GM12865 (cell line): ENCODE data around the gene SCAP.
"Not testable (repeated sequence)": the region's sequence is repeated elsewhere in the genome, so short reads cannot be mapped to it uniquely, and the experiment has no call there.

Experiments used
- DNase-seq: peaks from one replicate; pipeline ENCODE4 v3.0.0; 2010; ENCODE audit warnings: low read depth
- H3K4me3 ChIP-seq: 2 replicates; pipeline ENCODE4 v1.5.1; 2011; ENCODE audit warnings: mild to moderate bottlenecking, low read depth, low read length, control low read depth
- CTCF ChIP-seq: IDR thresholded peaks from 2 replicates; pipeline ENCODE4 v1.5.1; 2011; ENCODE audit warnings: low read length, control low read depth, low read depth, inconsistent platforms; ENCODE audit not compliant: insufficient read depth; ENCODE audit errors: missing control alignments

SCAP gene

DNA sequence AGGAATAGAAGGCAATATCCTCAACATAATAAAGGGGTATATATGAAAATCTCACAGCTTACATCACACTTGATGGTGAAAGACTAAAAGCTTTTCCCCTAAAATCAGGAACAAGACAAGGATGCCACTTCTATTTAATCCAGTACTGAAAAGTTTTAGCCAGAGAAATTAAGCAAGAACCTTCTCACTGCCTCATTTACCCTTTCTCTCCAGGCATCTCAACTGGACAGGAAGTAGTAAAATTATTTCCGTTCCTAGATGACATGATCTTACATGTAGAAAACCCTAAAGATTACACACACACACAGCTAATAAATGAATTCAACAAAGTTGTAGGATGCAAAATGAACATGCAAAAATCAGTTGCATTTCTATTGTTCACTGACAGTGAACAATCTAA lies 11.2 kb downstream of the SCAP start:
- no peak overlapping the region for H3K4me3 ChIP-seq
- peak; percentile 52 for DNase-seq
- no peak for TF ChIP-seq CTCF

GRCh38 chr3:47459534-47460085 lies 16.1 kb downstream of the SCAP start:
- not testable (repeated sequence) for DNase-seq, H3K4me3 ChIP-seq

GRCh38 chr3:47456984-47457383 lies 18.8 kb downstream of the SCAP start:
- DNase-seq, result no peak
- TF ChIP-seq CTCF, result no peak

GRCh38 chr3:47455806-47456452 lies 19.8 kb downstream of the SCAP start:
- TF ChIP-seq CTCF, result no peak
- DNase-seq, result no peak
- H3K4me3 ChIP-seq, result no peak overlapping the region

More at GRCh38 chr3:47456984-47457383, 18.8 kb downstream of the SCAP start:
- no peak overlapping the region for H3K4me3 ChIP-seq

DNA sequence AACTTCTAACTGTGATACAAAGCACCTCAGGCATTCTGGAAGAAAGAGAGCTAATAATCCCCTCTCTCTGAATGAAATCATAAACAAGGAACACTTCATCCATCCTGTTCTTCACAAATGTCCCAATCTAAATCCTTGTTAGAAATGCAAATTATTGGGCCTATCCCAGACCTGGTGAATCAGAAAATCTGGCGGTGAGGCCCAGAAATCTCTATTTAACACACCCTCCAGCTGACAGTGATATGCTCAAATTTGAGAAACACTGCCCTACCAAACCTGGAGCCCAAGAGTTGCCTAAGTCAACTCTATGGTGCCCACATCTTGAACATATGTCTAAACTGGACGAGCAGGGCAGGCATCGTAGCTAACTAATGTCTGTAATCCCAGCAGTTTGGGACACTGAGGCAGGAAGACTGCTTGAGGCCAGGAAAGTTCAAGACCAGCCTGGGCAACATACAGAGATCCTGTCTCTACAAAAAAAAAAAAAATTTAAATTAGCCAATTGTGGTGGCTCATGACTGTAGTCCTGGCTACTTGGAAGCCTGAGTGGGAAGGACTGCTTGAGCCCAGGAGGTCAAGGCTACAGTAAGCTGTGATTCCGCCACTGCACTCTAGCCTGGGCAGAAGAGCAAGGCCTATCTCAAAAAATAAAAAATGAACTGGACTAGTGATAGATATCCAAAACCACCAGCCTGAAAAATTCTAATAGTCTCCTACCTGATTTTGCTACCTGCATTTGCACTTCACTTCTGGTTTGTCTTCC lies 23.1 kb downstream of the SCAP start:
- no peak for DNase-seq
- no peak for TF ChIP-seq CTCF
- no peak overlapping the region for H3K4me3 ChIP-seq

DNA sequence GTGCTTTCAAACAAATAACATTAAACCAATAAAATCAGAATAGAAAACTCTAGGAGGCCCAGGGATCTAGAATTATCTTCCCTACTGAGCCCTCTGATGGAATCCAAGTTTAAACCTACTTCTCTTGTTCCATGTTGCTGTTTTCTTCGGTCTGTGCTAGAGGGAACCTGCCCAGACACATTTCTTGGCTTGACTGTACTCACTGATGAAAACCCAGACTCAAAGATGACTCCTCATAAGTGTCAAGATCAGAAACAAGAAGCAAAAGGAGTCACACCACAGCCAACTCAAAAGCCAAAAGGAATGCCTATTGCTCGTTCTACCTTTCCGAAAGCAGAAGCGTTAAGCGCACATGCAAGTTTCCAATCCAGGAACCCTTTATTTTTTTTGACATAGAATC lies 31.6 kb downstream of the SCAP start:
- DNase-seq, result no peak
- no peak overlapping the region for H3K4me3 ChIP-seq
- TF ChIP-seq CTCF, result no peak

- DNase-seq, result no peak
These were observed 32.1 kb downstream of the SCAP start for GRCh38 chr3:47443611-47443995.

More at GRCh38 chr3:47443611-47443995, 32.1 kb downstream of the SCAP start:
- TF ChIP-seq CTCF, result no peak
- H3K4me3 ChIP-seq, result no peak overlapping the region
